Renal cortical epithelial cell (primary cell): ENCODE measurements around the gene LENEP. TPM values are rescaled to one million over a fixed set of nuclear protein-coding genes. Genes with fewer than 3 reads are reported as not detected.
"Not testable (repeated sequence)": the region's sequence is repeated elsewhere in the genome, so short reads cannot be mapped to it uniquely, and the experiment has no call there.

ENCODE experiments used
- DNase-seq: peaks from one replicate; pipeline ENCODE4 v3.0.0-alpha.2; 2011; ENCODE audit warnings: low read depth
- total RNA-seq: library from RNA; depleted of rRNA; stranded (reverse); fragments of >200 nt; gene quantifications from 2 replicates; pipeline ENCODE4 v1.2.3, GENCODE V29; 2014

Gene LENEP
- total RNA-seq, 1 donor from 2014 or later, result 0.60 TPM

GRCh38 chr1:154974808-154975408 is 18.5 kb upstream of the LENEP start:
- DNase-seq, result peak; percentile 92

DNA sequence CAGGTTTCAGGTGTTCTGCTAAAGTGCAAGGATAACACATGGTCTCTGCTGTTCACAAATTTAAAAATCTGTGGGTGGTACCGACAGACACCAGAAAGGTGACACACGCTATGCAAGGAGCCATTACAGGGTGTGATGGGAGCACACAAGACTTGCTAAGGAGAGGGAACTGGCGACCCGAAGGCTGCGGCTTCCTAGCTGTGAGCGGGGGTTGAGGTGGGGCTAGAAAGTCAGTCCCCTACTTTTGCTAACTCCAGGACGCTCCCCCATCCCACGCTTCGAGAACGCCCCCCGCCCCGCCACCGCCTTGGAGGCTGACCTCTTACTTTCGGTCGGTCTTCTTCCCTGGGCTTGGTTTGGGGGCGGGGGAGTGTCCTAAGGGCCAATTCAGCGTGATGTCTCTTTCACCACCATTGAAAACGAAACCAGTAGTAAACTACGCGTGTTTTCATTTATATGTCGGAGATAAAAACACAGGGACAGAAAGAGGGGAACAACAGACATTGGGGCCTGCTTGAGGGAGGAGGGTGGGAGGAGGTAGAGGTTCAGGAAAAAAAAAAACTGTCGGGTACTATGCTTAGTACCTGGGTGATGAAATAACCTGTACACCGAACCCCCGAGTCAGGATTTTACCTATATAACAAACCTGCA is 17.9 kb upstream of the LENEP start:
- peak; percentile 46 for DNase-seq

DNA sequence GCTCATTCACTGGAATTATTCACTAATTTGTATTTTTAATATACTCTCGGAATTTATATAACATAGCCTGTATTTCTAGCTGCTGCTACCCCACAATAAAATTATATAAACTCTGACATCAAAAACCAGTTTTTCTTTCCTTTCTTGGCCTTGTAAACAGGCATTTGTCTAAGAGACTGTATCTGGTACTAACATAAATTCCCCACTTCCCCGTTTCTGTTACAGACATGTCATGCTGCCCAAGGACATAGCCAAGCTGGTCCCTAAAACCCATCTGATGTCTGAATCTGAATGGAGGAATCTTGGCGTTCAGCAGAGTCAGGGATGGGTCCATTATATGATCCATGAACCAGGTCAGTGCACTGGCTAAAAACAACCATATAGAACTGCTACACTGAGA is 15.6 kb upstream of the LENEP start:
- not testable (repeated sequence) for DNase-seq

- no peak for DNase-seq
Observed at GRCh38 chr1:154978360-154978759, 15.0 kb upstream of the LENEP start.

- no peak for DNase-seq
Observed at GRCh38 chr1:154982341-154982740, 11.0 kb upstream of the LENEP start.

- DNase-seq, result peak; percentile 100
Observed at GRCh38 chr1:154982897-154983648, 10.3 kb upstream of the LENEP start, which contains the start of gene FLAD1. Gene FLAD1, plus strand, starts transcription at chr1:154983344. Its CDS starts 351 bp downstream, at chr1:154983695.

DNA sequence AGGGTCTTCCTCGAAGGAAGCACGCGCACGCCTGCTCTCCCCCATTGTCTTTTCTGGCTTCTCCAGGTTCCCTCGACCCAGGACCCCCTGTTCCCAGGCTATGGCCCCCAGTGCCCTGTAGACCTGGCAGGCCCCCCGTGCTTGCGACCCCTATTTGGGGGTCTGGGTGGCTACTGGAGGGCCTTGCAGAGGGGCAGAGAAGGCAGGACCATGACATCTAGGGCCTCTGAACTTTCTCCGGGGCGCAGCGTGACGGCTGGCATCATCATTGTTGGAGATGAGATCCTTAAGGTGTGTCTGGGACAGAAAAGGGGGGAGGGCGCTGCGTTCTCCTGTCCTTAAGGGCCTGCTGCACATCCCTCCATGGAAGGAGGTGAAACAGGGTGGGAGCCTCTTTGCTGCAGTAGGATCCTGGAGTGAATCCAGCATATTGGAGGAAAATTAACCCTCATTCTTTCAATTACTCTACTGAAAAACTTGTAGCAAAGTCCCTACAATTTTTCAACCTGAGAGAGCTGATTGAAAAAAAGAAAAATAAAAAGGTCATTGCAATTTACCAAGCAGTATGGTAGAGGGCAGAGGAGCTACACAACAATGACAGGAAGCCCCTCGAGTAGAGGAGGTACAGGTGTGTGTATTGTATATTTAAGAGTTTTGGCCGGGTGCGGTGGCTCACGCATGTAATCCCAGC is 9.5 kb upstream of the LENEP start:
- DNase-seq, result no peak

DNA sequence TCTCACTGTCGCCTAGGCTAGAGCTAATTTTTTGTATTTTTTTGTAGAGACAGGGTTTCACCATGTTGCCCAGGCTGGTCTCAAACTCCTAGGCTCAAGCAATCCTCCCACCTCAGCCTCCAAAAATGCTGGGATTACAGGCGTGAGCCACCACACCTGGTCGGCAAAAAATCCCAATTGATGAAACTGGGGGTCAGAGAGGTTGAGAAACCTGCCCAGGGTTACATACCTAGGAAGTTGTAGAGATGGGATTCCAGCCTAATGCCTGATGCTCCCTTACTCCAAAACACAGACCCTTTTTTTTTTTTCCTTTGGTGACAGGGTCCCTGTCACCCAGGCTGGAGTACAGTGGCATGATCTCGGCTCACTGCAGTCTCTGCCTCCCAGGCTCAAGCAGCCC is 6.7 kb upstream of the LENEP start:
- DNase-seq, result not testable (repeated sequence)

DNA sequence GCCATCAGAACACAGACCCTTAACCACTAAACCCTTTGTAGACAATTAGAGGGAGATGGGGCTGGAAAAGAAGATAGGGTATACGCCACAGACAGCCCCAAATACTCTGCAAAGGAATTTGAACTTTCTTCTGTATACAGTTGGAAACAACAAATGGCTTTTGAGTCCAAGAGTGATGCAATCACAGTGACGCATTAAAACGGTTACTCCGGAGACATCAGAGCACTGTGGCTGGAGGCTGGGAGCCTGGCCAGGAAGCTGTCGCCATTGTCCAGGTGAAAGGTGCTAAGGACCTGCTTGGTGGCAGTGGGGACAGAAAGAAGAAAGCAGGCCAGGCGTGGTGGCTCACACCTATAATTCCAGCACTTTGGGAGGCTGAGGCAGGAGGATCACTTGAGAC is 6.1 kb upstream of the LENEP start:
- no peak for DNase-seq

GRCh38 chr1:154988058-154988954 is 5.1 kb upstream of the LENEP start:
- DNase-seq, result no peak

- no peak for DNase-seq
Observed at GRCh38 chr1:154989195-154989860, 4.1 kb upstream of the LENEP start.

- no peak for DNase-seq
Observed at GRCh38 chr1:154990276-154990675, 3.1 kb upstream of the LENEP start.

DNA sequence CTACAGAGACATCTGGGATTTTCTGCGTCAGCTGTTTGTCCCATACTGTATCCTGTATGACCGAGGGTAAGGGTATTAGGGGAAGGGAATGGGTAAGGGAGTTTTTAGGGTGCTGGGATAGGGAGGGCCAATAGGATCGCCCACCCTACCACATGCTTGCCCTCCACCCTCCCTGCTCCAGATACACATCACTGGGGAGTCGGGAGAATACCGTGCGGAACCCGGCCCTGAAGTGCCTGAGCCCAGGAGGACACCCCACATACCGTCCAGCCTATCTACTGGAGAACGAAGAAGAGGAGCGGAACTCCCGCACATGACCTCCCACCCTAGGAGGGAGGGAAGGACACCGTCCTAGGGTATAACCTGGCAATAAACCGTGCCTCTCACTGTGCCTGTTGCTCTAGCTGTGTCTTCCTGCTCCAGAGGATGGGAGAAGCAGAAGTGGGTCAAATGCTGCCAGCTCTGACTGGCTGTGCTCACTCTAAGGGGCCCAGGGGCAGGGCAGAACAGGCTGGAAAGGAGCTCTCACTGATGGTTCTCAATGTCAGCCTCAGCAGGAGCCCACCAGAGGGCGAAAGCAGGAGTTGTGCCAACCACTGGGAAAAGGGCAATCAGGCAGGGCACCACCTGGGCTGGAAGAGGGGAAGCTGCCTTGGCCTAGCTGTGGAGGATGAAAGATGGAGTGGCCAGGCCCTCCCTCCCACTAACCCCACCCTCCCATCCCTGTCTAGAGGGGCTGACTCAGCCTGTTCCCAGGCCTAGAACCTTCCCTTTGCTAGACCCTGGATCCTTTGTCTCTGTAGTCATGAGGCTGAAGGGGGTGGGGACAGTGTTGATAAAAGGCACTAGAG is 440 bp upstream of the LENEP start:
- no peak for DNase-seq

- no peak for DNase-seq
Observed at GRCh38 chr1:154994269-154994587, 842 bp downstream of the LENEP start.

DNA sequence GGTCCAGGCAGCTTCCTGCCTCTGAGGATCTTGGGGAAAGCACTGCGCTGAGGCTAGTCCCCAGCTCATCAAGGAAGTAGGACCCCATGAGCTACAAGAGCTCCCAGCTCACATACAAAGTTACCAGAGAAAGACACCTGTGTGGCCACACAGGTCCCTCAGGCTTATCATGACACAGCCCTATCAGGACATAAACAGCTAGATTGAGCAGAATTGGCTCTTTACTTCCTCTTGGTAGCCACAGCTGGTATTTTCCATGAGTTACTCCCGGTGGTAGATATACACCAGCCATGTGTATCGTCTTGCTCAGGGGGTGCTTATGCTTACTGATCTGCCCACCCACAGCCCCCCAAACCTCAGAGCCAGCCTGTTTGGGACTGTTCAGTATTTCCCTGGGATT is 1.2 kb downstream of the LENEP start:
- no peak for DNase-seq

GRCh38 chr1:154995301-154995983 is 2.1 kb downstream of the LENEP start:
- DNase-seq, result peak; percentile 75

DNA sequence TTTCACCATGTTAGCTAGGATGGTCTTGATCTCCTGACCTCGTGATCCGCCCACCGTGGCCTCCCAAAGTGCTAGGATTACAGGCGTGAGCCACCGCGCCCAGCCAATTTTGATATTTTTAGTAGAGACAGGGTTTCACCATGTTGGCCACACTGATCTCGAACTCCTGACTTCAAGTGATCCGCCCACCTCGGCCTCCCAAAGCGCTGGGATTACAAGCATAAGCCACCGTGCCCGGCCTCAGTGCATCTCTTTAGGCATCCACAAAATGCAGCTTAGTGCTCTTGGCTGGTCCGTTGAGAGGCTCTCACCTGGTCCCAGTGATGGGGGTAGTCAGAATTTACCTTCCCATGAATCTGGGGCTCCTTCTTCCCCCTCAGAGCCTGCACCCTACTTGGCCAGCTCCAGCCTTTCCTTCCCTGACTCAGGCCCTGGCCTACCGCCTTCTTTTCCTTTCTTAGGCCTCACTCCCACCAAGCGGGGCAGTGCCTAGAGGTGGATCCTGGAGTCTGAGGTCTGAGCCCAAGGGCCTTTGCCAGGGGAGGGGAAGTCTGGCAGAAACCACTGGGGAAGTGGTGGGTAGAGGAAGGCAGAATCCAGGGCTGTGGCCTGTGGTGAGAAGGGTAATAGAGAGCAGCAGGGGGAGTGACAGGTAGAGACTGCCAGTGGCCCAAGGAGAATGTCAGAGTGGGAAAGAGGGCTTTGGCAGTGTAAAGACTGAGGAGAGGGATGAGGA is 3.7 kb downstream of the LENEP start:
- no peak for DNase-seq

DNA sequence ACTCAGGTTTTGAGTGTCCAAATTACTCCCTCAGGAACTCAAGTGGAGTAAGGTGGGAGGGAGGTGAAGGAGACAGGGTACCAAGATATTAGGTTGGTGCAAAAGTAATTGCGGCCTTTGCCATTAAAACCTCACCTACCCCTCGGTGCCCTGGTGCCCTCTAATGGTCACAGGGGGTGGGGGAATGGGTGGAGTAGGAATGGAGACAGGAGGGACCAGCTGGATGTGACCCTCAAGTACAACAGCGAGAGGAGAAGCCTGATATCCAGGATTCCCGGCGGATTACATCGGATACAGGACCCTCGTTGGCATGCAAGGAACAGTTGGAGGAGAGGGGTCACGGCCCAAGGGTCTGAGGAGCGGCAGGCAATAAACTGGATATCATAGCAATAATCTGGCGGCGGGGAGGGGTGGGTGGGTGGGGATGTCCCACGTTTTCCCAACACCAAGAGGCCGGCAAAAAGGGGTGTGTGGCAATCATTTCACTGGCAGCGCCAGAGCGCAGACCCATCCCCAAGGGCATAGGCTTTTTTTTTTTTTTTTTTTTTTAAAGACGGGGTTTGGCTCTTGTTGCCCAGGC is 4.9 kb downstream of the LENEP start:
- DNase-seq, result no peak
